PC-3 (cell line): ENCODE results near the gene B4GALNT3. TPM values are rescaled to one million over a fixed set of nuclear protein-coding genes. Genes with fewer than 3 reads are reported as not detected.

Experiments
- ATAC-seq: fragments of 200-7000 bp; cut with Tn5 transposase; 2 replicates; pipeline ENCODE4 v1.9.1; 2020; ENCODE audit warnings: mild to moderate bottlenecking, moderate library complexity
- BruUV-seq: library from RNA; stranded (reverse); fragments of 400-500 nt; replicated peaks from 2 replicates; lab custom pipeline; 2021; lab: Mats Ljungman, UMichigan
- CTCF ChIA-PET: fragments of 300-600 bp; sonication (Branson Sonifier 250); formaldehyde crosslinking; loops from one replicate; lab custom pipeline; 2022; ENCODE audit warnings: antibody characterized with exemption; lab: Charles Lee
- POLR2A ChIA-PET: fragments of 300-600 bp; sonication (Branson Sonifier 250); formaldehyde crosslinking; loops from one replicate; lab custom pipeline; 2022; ENCODE audit warnings: antibody characterized with exemption; ENCODE audit not compliant: unreplicated experiment; lab: Charles Lee
- DNase-seq: peaks from one replicate; pipeline ENCODE4 v3.0.0-alpha.2; 2015
- H2AFZ ChIP-seq: fragments of 300-600 bp; sonication (generic); 2 replicates; pipeline ENCODE4 v1.6.0; 2016; ENCODE audit warnings: antibody characterized with exemption, low read length
- H3F3A ChIP-seq: fragments of 300-600 bp; sonication (generic); one replicate; pipeline ENCODE4 v1.6.0; 2017; ENCODE audit warnings: antibody characterized with exemption, low read length, control low read depth, mild to moderate bottlenecking; ENCODE audit not compliant: unreplicated experiment
- H3K27ac ChIP-seq: fragments of 300-600 bp; sonication (generic); 2 replicates; pipeline ENCODE4 v1.5.1; 2016; ENCODE audit warnings: mild to moderate bottlenecking, low read length
- H3K27me3 ChIP-seq: fragments of 300-600 bp; sonication (generic); 2 replicates; pipeline ENCODE4 v1.6.1; 2016; ENCODE audit warnings: low read length, mixed read lengths
- H3K36me3 ChIP-seq: fragments of 300-600 bp; sonication (generic); 2 replicates; pipeline ENCODE4 v1.6.1; 2016; ENCODE audit warnings: low read depth, mixed run types, low read length, mixed read lengths
- H3K4me1 ChIP-seq: fragments of 300-600 bp; sonication (generic); 2 replicates; pipeline ENCODE4 v1.5.1; 2016; ENCODE audit warnings: low read length; ENCODE audit not compliant: insufficient read depth
- H3K4me2 ChIP-seq: fragments of 300-600 bp; sonication (generic); 2 replicates; pipeline ENCODE4 v1.6.0; 2016; ENCODE audit warnings: low read length
- H3K4me3 ChIP-seq: fragments of 300-600 bp; sonication (generic); 2 replicates; pipeline ENCODE4 v1.5.1; 2016; ENCODE audit warnings: mild to moderate bottlenecking, low read length, mixed read lengths
- H3K79me2 ChIP-seq: fragments of 300-600 bp; sonication (generic); 2 replicates; pipeline ENCODE4 v1.6.1; 2017; ENCODE audit warnings: low read length, mixed read lengths
- H3K9ac ChIP-seq: fragments of 300-600 bp; sonication (generic); 2 replicates; pipeline ENCODE4 v1.6.0; 2016; ENCODE audit warnings: mild to moderate bottlenecking, low read length
- H3K9me2 ChIP-seq: fragments of 300-600 bp; sonication (generic); replicated peaks from 2 replicates; pipeline ENCODE4 v1.6.1; 2016; ENCODE audit warnings: mixed run types, low read length, mixed read lengths
- H3K9me3 ChIP-seq: fragments of 300-600 bp; sonication (generic); 2 replicates; pipeline ENCODE4 v1.6.1; 2016; ENCODE audit warnings: low read length, mixed read lengths
- H4K20me1 ChIP-seq: fragments of 300-600 bp; sonication (generic); 2 replicates; pipeline ENCODE4 v1.6.1; 2016; ENCODE audit warnings: low read length, mixed read lengths
- CTCF ChIP-seq: fragments of 300-600 bp; sonication (generic); conservative IDR thresholded peaks from 2 replicates; pipeline ENCODE4 v1.5.1; 2017; ENCODE audit warnings: antibody characterized with exemption, low read depth, mild to moderate bottlenecking, low read length
- EZH2 ChIP-seq: fragments of 300-600 bp; sonication (generic); IDR thresholded peaks from one replicate; pipeline ENCODE4 v1.6.1; 2017; ENCODE audit warnings: antibody characterized with exemption, mild to moderate bottlenecking, low read length; ENCODE audit not compliant: unreplicated experiment
- EZH2phosphoT487 ChIP-seq: fragments of 300-600 bp; sonication (generic); IDR thresholded peaks from 2 replicates; pipeline ENCODE4 v1.6.1; 2018; ENCODE audit warnings: mild to moderate bottlenecking, antibody characterized with exemption, low read length, borderline replicate concordance
- intact Hi-C: fragments of 100-400 bp; cut with micrococcal nuclease; formaldehyde crosslinking; loops from 2 replicates; pipeline ENCODE4 v1.9.0; 2023
- total RNA-seq: library from RNA; depleted of rRNA; stranded (reverse); fragments of >200 nt; gene quantifications from 2 replicates; pipeline ENCODE4 v1.2.3, GENCODE V29; 2014

Gene B4GALNT3
- total RNA-seq, 1 experiment from 2014 or later: 3.7 TPM

GRCh38 chr12:510071-510825 is 50.5 kb downstream of the B4GALNT3 start:
- CTCF ChIA-PET: no interaction called here
- peak overlapping the region; percentile 28; the same call in 1 of the 2 replicates for H2AFZ ChIP-seq
- H3F3A ChIP-seq: peaks cover 5% of the 10 kb centered on the region
- H3K4me3 ChIP-seq: peak overlapping the region; percentile 19; the same call in 1 of the 2 replicates
- no peaks in the 10 kb centered on the region for H3K9me3 ChIP-seq
- no peaks in the 10 kb centered on the region for H3K27me3 ChIP-seq
- H3K4me2 ChIP-seq: peak overlapping the region; percentile 75
- no TSS peak for BruUV-seq
- peak; percentile 73 for DNase-seq
- H3K4me1 ChIP-seq: peaks cover 29% of the 10 kb centered on the region
- H3K79me2 ChIP-seq: no peaks in the 10 kb centered on the region
- TF ChIP-seq EZH2phosphoT487 (no peak), CTCF (no peak), EZH2 (no peak)
- intact Hi-C loops: loop anchor here (1.0 kb wide), 1 partner anchor 23 kb away; no protein-coding TSS in a partner anchor
- ATAC-seq: peak; percentile 67
- POLR2A ChIA-PET: no interaction called here
- H3K9me2 ChIP-seq: no peaks in the 10 kb centered on the region
- peak overlapping the region; percentile 92 for H3K27ac ChIP-seq
- no peaks in the 10 kb centered on the region for H3K36me3 ChIP-seq
- no peaks in the 10 kb centered on the region for H4K20me1 ChIP-seq
- peak overlapping the region; percentile 64 for H3K9ac ChIP-seq

GRCh38 chr12:512933-513332 is 53.2 kb downstream of the B4GALNT3 start:
- Histone ChIP-seq H3K79me2 (no peaks in the 10 kb centered on the region), H3K27ac (no peak overlapping the region), H3K27me3 (no peaks in the 10 kb centered on the region), H3K9me2 (no peaks in the 10 kb centered on the region), H3K4me3 (no peak overlapping the region), H3K9ac (no peak overlapping the region), H3F3A (peaks cover 5% of the 10 kb centered on the region), H3K4me2 (no peak overlapping the region), H3K9me3 (no peaks in the 10 kb centered on the region), H2AFZ (no peak overlapping the region), H4K20me1 (no peaks in the 10 kb centered on the region), H3K4me1 (peaks cover 29% of the 10 kb centered on the region), H3K36me3 (no peaks in the 10 kb centered on the region)
- POLR2A ChIA-PET: no interaction called here
- DNase-seq: no peak
- no TSS peak for BruUV-seq
- intact Hi-C loops: no loop called here
- TF ChIP-seq EZH2: no peak
- no peak for TF ChIP-seq CTCF
- no peak for TF ChIP-seq EZH2phosphoT487
- CTCF ChIA-PET: no interaction called here
- no peak for ATAC-seq

GRCh38 chr12:513446-513845 is 53.7 kb downstream of the B4GALNT3 start:
- Histone ChIP-seq H4K20me1 (no peaks in the 10 kb centered on the region), H3F3A (peaks cover 5% of the 10 kb centered on the region), H3K4me3 (no peak overlapping the region), H3K27me3 (no peaks in the 10 kb centered on the region), H3K4me2 (no peak overlapping the region), H2AFZ (no peak overlapping the region), H3K9ac (no peak overlapping the region), H3K4me1 (peaks cover 24% of the 10 kb centered on the region), H3K79me2 (no peaks in the 10 kb centered on the region), H3K9me3 (no peaks in the 10 kb centered on the region), H3K27ac (no peak overlapping the region), H3K36me3 (no peaks in the 10 kb centered on the region), H3K9me2 (no peaks in the 10 kb centered on the region)
- ATAC-seq (no peak), DNase-seq (no peak)
- TF ChIP-seq EZH2: no peak
- TF ChIP-seq EZH2phosphoT487: no peak
- TF ChIP-seq CTCF: no peak
- CTCF ChIA-PET: no interaction called here
- intact Hi-C loops: no loop called here
- BruUV-seq: no TSS peak
- POLR2A ChIA-PET: no interaction called here
